H1 (cell line): ENCODE results near the gene PEAK3. TPM values are rescaled to one million over a fixed set of nuclear protein-coding genes. Genes with fewer than 3 reads are reported as not detected.

Experiments
- CHD7 ChIP-seq: fragments of 300-600 bp; sonication (generic); IDR thresholded peaks from 2 replicates; pipeline ENCODE4 v1.7.1; 2012; ENCODE audit warnings: low read length, moderate library complexity, mild to moderate bottlenecking, inconsistent platforms; ENCODE audit not compliant: insufficient replicate concordance
- CTCF ChIP-seq, 3 experiments: IDR thresholded peaks; 1 replicate in 2 of 3; 2 replicates in 1 of 3; pipeline versions ENCODE4 v1.5.1 to v1.6.1; 2011; ENCODE audit warnings: low read length in 3 of 3, mild to moderate bottlenecking in 3 of 3, inconsistent platforms in 2 of 3, low read depth in 1 of 3, moderate library complexity in 1 of 3; ENCODE audit not compliant: insufficient read depth in 1 of 3; ENCODE audit errors: control extremely low read depth in 1 of 3
- GABPA ChIP-seq: IDR thresholded peaks from 2 replicates; pipeline ENCODE4 v1.6.1; 2011; ENCODE audit warnings: mild to moderate bottlenecking, low read length, moderate library complexity, borderline replicate concordance; ENCODE audit not compliant: insufficient read depth
- JUND ChIP-seq: IDR thresholded peaks from 2 replicates; pipeline ENCODE4 v1.6.1; 2011; ENCODE audit warnings: mild to moderate bottlenecking, improper control_type of control experiment, low read length
- RAD21 ChIP-seq, 2 experiments: IDR thresholded peaks in 1 of 2; conservative IDR thresholded peaks in 1 of 2; 2 replicates each; pipeline ENCODE4 v1.6.1; 2011; ENCODE audit warnings: low read depth in 2 of 2, low read length in 2 of 2, improper control_type of control experiment in 1 of 2, inconsistent platforms in 1 of 2, mild to moderate bottlenecking in 1 of 2, moderate library complexity in 1 of 2
- polyA plus RNA-seq, 7 experiments: library from polyadenylated mRNA; depleted of rRNA in 3 of 7; stranded (reverse) in 5 of 7; unstranded in 2 of 7; fragments of >200 nt in 5 of 7; fragments of 200-250 nt in 2 of 7; gene quantifications; 1 replicate in 5 of 7; 2 replicates in 1 of 7; 4 replicates in 1 of 7; pipeline versions ENCODE4 v1.2.1 to v1.2.3, GENCODE V29; 2011 to 2013; ENCODE audit warnings: missing spikeins in 2 of 7, mixed read lengths in 2 of 7
- total RNA-seq: library from RNA; stranded (reverse); fragmentation: NEBNext Ultra II Directional; extraction: Animal tissue kit (Norgen Biotek cat#: 25700); gene quantifications from 2 replicates; pipeline ENCODE4 v1.2.1, GENCODE V29; 2021

Gene PEAK3
- total and polyA plus RNA-seq, 2 of the 8 experiments (the other 6 are each of a cell fraction or from before 2014, with no cell fraction given): not detected

GRCh38 chr19:2329501-2329916, 47.5 kb upstream of the PEAK3 start (continued):
- TF ChIP-seq CHD7 (no peak), CTCF (IDR thresholded peaks at IDR 0.05; ENCODE audit: control extremely low read depth in 1 of 3, insufficient read depth in 1 of 3, low read depth in 1 of 3, low read length in 3 of 3) (no peak), RAD21 (IDR thresholded peaks at IDR 0.05 in 1 of 2, conservative IDR thresholded peaks at IDR 0.05 in 1 of 2; ENCODE audit: low read depth in 2 of 2, low read length in 2 of 2) (no peak), JUND (no peak), GABPA (no peak)
